Panc1 (cell line): Measurements from ENCODE around the gene PLCL1. TPM values are rescaled to one million over a fixed set of nuclear protein-coding genes. Genes with fewer than 3 reads are reported as not detected.

Experiments used
- ATAC-seq: fragments of 200-7000 bp; cut with Tn5 transposase; 2 replicates; pipeline ENCODE4 v1.9.1; 2020; ENCODE audit warnings: mild to moderate bottlenecking, moderate library complexity
- BruUV-seq: library from RNA; stranded (reverse); fragments of 400-500 nt; replicated peaks from 2 replicates; lab custom pipeline; 2021; lab: Mats Ljungman, UMichigan
- CTCF ChIA-PET: fragments of 300-600 bp; sonication (Branson Sonifier 250); formaldehyde crosslinking; loops from one replicate; lab custom pipeline; 2022; ENCODE audit warnings: antibody characterized with exemption; lab: Charles Lee
- POLR2A ChIA-PET: fragments of 300-600 bp; sonication (Branson Sonifier 250); formaldehyde crosslinking; loops from one replicate; lab custom pipeline; 2022; ENCODE audit warnings: antibody characterized with exemption; lab: Charles Lee
- DNase-seq: peaks from one replicate; pipeline ENCODE4 v3.0.0-alpha.2; 2010; ENCODE audit warnings: low read depth, low spot score
- H3K27ac ChIP-seq: 2 replicates; pipeline ENCODE4 v1.5.1; 2011; ENCODE audit warnings: mild to moderate bottlenecking, low read length, inconsistent platforms
- H3K27me3 ChIP-seq: fragments of 200-500 bp; sonication (Bioruptor generic); 2 replicates; pipeline ENCODE4 v1.6.0; 2014; ENCODE audit warnings: low read length, inconsistent platforms; ENCODE audit not compliant: control insufficient read depth, insufficient read depth
- H3K36me3 ChIP-seq: fragments of 200-500 bp; sonication (Bioruptor generic); 2 replicates; pipeline ENCODE4 v1.5.1; 2014; ENCODE audit warnings: inconsistent platforms, mild to moderate bottlenecking, low read length, moderate library complexity; ENCODE audit not compliant: control insufficient read depth, insufficient read depth
- H3K4me1 ChIP-seq: 2 replicates; pipeline ENCODE4 v1.5.1; 2011; ENCODE audit warnings: inconsistent platforms, mild to moderate bottlenecking, low read length, moderate library complexity; ENCODE audit not compliant: control insufficient read depth, insufficient read depth
- H3K4me3 ChIP-seq, 2 experiments: 2 replicates each; pipeline ENCODE4 v1.5.1; 2011 to 2012; ENCODE audit warnings: low read depth in 2 of 2, low read length in 2 of 2, mild to moderate bottlenecking in 2 of 2, inconsistent platforms in 1 of 2, moderate library complexity in 1 of 2
- H3K9me3 ChIP-seq: fragments of 200-500 bp; sonication (Bioruptor generic); 2 replicates; pipeline ENCODE4 v1.5.1; 2014; ENCODE audit warnings: low read depth, mild to moderate bottlenecking, inconsistent platforms, low read length, moderate library complexity; ENCODE audit not compliant: control insufficient read depth, insufficient read depth
- CTCF ChIP-seq: fragments of 450-650 bp; IDR thresholded peaks from 2 replicates; pipeline ENCODE4 v1.5.1; 2017; ENCODE audit warnings: mild to moderate bottlenecking
- POLR2AphosphoS5 ChIP-seq: IDR thresholded peaks from 2 replicates; pipeline ENCODE4 v1.6.1; 2012; ENCODE audit warnings: mild to moderate bottlenecking, low read depth, low read length, moderate library complexity
- REST ChIP-seq, 2 experiments: IDR thresholded peaks; 2 replicates each; pipeline ENCODE4 v1.6.1; 2011 to 2012; ENCODE audit warnings: low read depth in 2 of 2, control low read depth in 1 of 2, low read length in 1 of 2, mild to moderate bottlenecking in 1 of 2, moderate library complexity in 1 of 2; ENCODE audit not compliant: insufficient read depth in 1 of 2
- SIN3A ChIP-seq: IDR thresholded peaks from 2 replicates; pipeline ENCODE4 v1.6.1; 2012; ENCODE audit warnings: low read depth, mild to moderate bottlenecking, low read length, moderate library complexity, borderline replicate concordance; ENCODE audit not compliant: insufficient read depth
- TCF7L2 ChIP-seq: IDR thresholded peaks from 2 replicates; pipeline ENCODE4 v1.6.1; 2011; ENCODE audit warnings: mild to moderate bottlenecking, low read depth, low read length, inconsistent platforms
- in situ Hi-C: cut with HindIII; loops from 2 replicates; pipeline ENCODE4 v1.10.0; 2016; ENCODE audit warnings: low sequenced_read_pairs, low pct_unique_long_range_greater_than_20kb
- intact Hi-C: fragments of 100-400 bp; cut with micrococcal nuclease; formaldehyde crosslinking; loops from one replicate; pipeline ENCODE4 v1.10.0; 2022; ENCODE audit not compliant: unreplicated experiment
- total RNA-seq: library from RNA; stranded (reverse); gene quantifications from one replicate; pipeline ENCODE4 v1.2.1, GENCODE V29; 2021; ENCODE audit not compliant: unreplicated experiment

The PLCL1 gene
- total RNA-seq, 1 experiment from 2014 or later = not detected

GRCh38 chr2:198173242-198173641 lies 368.8 kb downstream of the PLCL1 start:
- TF ChIP-seq POLR2AphosphoS5 = no peak
- TF ChIP-seq SIN3A = no peak
- TF ChIP-seq REST (IDR thresholded peaks at IDR 0.05; ENCODE audit: insufficient read depth in 1 of 2, low read depth in 2 of 2, low read length in 1 of 2) = no peak
- no peak for TF ChIP-seq CTCF
- no peak for TF ChIP-seq TCF7L2
- Histone ChIP-seq H3K4me3 (no peak overlapping the region), H3K27ac (no peak overlapping the region), H3K4me1 (no peaks in the 10 kb centered on the region), H3K9me3 (no peaks in the 10 kb centered on the region), H3K36me3 (no peaks in the 10 kb centered on the region), H3K27me3 (no peaks in the 10 kb centered on the region)
- ATAC-seq = no peak
- CTCF ChIA-PET = no interaction called here
- DNase-seq = no peak
- intact Hi-C loops = no loop called here
- in situ Hi-C loops = no loop called here
- POLR2A ChIA-PET = no interaction called here
- BruUV-seq = no TSS peak

GRCh38 chr2:198173864-198174263 lies 369.5 kb downstream of the PLCL1 start:
- no peak for ATAC-seq
- Histone ChIP-seq H3K27ac (no peak overlapping the region), H3K27me3 (no peaks in the 10 kb centered on the region), H3K9me3 (no peaks in the 10 kb centered on the region), H3K36me3 (no peaks in the 10 kb centered on the region), H3K4me3 (no peak overlapping the region), H3K4me1 (no peaks in the 10 kb centered on the region)
- TF ChIP-seq SIN3A (no peak), POLR2AphosphoS5 (no peak)
- no TSS peak for BruUV-seq
- DNase-seq = no peak
- ChIA-PET CTCF (no interaction called here), POLR2A (no interaction called here)
- in situ Hi-C loops = no loop called here
- intact Hi-C loops = no loop called here

DNA sequence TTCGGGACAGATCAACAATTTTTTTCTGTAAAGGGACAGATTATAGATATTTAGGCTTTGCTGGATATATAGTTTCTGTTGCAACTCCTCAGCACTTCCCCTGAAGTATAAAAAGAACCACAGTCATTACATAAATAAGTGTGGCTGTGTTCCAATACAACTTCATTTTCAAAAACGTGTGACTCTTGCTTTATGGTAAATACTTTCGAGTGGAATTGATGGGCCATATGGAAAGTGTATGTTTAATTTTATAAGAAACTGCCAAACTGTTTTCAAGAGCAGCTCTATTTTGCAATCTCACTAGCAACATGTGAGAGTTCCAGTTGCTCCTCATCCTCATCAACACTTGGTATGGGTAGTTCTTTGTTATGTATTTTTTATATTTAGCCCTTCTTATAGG lies 370.9 kb downstream of the PLCL1 start:
- no peaks in the 10 kb centered on the region for H3K27me3 ChIP-seq
- H3K27ac ChIP-seq = no peak overlapping the region
- no peaks in the 10 kb centered on the region for H3K4me1 ChIP-seq
- DNase-seq (no peak), ATAC-seq (no peak)
- intact Hi-C loops = no loop called here
- in situ Hi-C loops = no loop called here
- H3K4me3 ChIP-seq = no peak overlapping the region
- ChIA-PET POLR2A (no interaction called here), CTCF (no interaction called here)
- no peak for TF ChIP-seq SIN3A
- no peak for TF ChIP-seq REST (IDR thresholded peaks at IDR 0.05; ENCODE audit: insufficient read depth in 1 of 2, low read depth in 2 of 2, low read length in 1 of 2)
- no peak for TF ChIP-seq TCF7L2
- no peak for TF ChIP-seq POLR2AphosphoS5
- no peak for TF ChIP-seq CTCF
- no peaks in the 10 kb centered on the region for H3K9me3 ChIP-seq
- BruUV-seq = no TSS peak
- no peaks in the 10 kb centered on the region for H3K36me3 ChIP-seq
